Omental fat pad (tissue), 4 donors: ENCODE measurements around the gene TBC1D10B. TPM values are rescaled to one million over a fixed set of nuclear protein-coding genes. Genes with fewer than 3 reads are reported as not detected.

ENCODE experiments used
- ATAC-seq: fragments of 150-250 bp; one replicate; pipeline ENCODE4 v1.9.1; 2016; ENCODE audit warnings: mild to moderate bottlenecking, moderate library complexity; ENCODE audit not compliant: low FRiP score
- DNase-seq: peaks from one replicate; pipeline ENCODE4 v3.0.0-alpha.2; 2019; ENCODE audit warnings: low spot score
- total RNA-seq, 4 donors: library from RNA; depleted of rRNA; stranded (reverse); fragments of >200 nt; gene quantifications; one replicate each; pipeline ENCODE4 v1.1.0, GENCODE V29; 2016
- TF ChIP-seq, protein P1 (sequence below), 3 donors: fragments of 450-650 bp; IDR thresholded peaks; one replicate each; pipeline ENCODE4 v1.5.1; 2016 to 2017; ENCODE audit warnings: antibody characterized with exemption in 3 of 3, mild to moderate bottlenecking in 3 of 3, moderate library complexity in 2 of 3

Gene TBC1D10B
- total RNA-seq, 4 donors from 2014 or later: 19.0 to 28.6 (median 26.7) TPM

DNA sequence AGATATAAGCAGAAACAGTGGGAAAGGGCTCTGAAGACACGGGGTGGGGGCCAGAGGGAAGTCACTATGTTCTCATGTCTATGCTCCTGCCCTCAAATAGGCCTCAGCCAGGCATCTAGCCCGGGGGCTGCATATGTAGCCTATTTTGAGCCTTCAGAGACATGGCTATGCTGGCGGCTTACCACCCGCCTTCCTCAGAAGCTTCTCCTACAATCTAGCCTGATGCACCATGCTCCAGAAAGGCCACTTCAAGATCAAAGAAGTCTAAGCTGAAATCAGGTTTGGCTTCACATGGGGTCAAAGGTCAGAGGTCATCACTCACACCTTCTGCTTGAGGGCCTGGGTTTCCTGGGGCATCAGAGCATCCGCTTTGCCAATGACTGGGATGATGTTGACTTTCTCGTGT, 10.5 kb upstream of the TBC1D10B start:
- ATAC-seq (no peak), DNase-seq (no peak)
- TF ChIP-seq, protein P1, sequence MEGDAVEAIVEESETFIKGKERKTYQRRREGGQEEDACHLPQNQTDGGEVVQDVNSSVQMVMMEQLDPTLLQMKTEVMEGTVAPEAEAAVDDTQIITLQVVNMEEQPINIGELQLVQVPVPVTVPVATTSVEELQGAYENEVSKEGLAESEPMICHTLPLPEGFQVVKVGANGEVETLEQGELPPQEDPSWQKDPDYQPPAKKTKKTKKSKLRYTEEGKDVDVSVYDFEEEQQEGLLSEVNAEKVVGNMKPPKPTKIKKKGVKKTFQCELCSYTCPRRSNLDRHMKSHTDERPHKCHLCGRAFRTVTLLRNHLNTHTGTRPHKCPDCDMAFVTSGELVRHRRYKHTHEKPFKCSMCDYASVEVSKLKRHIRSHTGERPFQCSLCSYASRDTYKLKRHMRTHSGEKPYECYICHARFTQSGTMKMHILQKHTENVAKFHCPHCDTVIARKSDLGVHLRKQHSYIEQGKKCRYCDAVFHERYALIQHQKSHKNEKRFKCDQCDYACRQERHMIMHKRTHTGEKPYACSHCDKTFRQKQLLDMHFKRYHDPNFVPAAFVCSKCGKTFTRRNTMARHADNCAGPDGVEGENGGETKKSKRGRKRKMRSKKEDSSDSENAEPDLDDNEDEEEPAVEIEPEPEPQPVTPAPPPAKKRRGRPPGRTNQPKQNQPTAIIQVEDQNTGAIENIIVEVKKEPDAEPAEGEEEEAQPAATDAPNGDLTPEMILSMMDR (IDR thresholded peaks at IDR 0.05): no peak

DNA sequence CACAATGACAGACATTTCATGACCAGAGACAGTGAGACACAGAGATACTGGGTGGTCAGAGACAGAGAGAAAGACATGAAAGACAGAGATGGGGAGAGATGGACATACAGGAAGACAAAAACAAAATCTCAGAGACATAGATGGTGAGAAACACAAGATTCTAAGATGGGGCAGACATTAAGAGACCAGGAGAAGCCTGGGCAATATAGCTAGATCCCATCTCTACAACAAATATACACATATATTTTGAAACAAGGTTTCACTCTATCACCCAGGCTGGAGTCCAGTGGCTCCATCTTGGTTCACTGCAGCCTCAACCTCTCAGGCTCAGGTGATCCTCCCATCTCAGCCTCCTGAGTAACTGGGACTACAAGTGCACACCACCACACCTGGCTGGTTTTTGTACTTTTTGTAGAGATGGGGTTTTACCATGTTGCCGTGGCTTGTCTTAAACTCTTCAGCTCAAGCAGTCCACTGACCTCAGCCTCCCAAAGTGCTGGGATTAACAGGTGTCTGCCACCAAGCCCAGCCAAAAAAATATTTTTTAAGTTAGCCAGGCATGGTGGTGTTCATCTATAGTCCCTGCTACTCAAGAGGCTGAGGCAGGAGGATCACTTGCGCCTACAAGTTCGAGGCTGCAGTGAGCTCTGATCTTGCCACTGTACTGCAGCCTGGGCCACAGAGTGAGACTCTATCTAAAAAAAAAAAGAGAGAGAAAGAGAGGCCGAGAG, 9.9 kb upstream of the TBC1D10B start:
- ATAC-seq: no peak
- TF ChIP-seq, protein P1 (IDR thresholded peaks at IDR 0.05): no peak
- DNase-seq: no peak

DNA sequence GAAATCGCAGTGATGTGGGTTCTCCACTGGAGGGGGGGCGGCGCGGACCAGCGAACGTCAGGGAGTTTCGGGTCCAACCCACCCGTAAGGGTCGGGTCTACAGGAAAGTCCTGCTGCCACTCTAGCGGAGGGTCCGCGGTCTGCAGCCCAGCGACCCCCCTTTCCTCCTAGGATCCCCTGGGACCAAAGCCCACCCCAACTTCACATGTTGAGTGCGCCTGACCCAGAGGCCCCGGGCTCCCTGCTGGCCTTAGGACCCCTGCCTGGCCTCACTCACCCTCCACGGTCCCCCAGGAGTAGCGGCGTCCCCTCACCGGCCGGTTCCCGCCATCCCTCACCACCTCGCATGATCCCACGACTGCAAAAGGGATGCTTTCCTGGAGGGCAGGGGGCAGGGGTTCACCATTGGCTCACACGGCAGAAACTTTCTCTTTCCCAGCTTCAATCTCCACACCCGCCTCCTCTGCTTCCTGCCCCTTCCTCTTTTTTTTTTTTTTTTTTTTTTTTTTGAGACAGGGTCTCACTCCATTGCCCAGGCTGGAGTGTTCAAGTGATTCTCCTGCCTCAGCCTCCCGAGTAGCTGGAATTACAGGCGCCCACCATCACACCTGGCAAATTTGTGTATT, 9.0 kb upstream of the TBC1D10B start:
- TF ChIP-seq, protein P1 (IDR thresholded peaks at IDR 0.05): no peak
- DNase-seq: no peak
- ATAC-seq: no peak

DNA sequence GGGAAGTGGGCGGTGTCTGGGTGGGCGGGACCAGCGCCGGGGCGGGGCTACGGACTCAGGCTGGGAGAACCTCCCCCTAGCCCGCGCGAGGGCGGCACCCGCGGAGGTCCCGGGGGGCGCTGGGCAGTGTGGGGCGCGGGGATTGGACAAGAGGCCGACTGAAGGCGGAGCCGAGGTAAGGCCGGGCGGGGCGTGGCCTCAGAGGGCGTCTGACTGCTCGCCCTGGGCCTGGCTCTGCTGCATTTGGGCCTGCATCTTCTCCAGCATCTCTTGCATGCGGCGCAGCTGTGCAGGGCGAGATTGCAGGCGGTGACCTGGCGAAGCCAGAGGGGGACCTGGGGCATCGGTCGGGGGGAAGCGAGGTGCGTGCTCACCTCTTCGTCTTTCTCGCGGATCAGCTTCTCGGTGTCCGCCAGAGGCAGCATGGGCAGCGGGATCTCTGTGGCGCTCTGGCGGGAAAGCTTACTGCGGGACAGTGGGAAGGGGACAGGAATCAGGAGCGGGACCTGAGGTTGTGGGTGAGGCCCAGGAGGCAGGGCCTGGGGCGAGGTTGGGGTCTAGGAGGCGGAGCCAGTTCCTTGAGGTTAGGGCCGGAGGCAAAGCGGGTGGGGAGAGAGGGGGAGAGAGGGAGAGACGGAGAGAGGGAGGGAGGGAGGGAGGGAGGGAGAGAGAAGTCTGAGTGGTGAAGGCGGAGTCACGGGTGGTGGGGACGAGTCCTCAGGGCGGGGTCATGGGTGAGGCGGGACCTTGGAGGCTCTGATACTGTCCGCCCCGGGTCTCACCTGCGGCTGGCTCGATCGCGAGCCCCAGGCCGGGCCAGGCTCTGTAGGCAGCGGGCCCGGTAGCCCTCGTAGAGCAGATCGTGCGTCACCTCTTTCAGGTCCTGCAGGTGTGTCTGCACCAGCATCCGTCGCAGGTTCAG, 8.2 kb upstream of the TBC1D10B start:
- peak; percentile 99 for ATAC-seq
- peak; percentile 98 for DNase-seq
- TF ChIP-seq, protein P1 (IDR thresholded peaks at IDR 0.05): no peak

DNA sequence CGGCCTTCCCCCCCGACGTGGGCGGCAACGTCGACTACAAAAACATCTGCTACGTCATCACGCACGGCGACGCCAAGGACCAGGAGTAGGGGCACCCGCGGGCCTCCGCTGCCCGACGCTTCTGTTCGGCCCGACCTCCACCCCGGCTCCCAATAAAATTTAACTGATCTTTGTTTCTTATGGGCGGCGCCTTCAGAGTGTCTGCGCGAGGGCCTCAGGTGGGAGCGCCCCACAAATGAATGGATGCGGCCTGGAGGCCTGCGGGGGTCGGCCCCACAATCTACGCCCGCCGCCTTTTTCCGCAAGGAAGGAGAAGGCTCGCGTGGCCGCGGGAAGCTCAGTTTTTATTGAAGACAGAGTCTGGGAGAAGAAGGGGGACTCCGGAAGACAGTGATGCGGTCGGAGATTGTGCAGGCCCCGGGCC, 7.5 kb upstream of the TBC1D10B start:
- peak; percentile 50 for ATAC-seq
- TF ChIP-seq, protein P1 (IDR thresholded peaks at IDR 0.05): no peak
- peak; percentile 79 for DNase-seq

DNA sequence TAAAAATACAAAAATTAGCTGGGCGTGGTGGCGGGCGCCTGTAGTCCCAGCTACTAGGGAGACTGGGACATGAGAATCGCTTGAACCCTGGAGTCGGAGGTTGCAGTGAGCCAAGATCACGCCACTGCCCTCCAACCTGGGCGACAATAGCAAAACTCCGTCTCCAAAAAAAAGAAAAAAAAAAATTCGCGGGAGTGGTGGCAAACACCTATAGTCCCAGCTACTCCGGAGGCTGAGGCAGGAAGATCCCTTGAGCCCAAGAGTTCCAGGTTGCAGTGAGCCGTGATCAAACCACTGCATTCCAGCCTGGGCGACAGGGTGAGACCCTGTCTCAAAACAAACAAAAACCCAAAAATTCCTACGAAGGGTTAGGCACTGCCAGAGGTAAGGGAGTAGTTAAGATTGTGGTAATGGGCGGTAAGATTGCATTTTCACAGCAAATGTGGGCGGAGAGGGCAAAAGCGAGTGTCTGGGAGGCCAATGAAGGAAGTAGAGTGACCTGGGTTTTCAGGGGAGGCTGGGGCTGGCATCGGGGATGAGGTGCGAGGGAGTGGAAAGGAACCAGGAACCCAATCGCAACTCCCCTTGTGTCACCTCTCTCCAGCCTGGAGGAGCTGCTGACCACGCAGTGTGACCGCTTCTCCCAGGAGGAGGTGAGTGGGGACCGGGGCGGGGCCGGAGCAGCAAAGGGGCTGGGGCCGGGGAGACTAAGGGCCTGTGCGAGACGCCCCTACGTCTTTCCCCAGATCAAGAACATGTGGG, 6.9 kb upstream of the TBC1D10B start:
- ATAC-seq: no peak
- DNase-seq: no peak
- TF ChIP-seq, protein P1 (IDR thresholded peaks at IDR 0.05): no peak
